SK-N-MC (cell line): Measurements from ENCODE around the gene CIRBP.

Experiments used
- EZH2 ChIP-seq: fragments of 200-600 bp; sonication (generic); IDR thresholded peaks from one replicate; pipeline ENCODE4 v1.6.1; 2017; ENCODE audit warnings: antibody characterized with exemption
- FOXP2 ChIP-seq: optimal IDR thresholded peaks from 2 replicates; pipeline ENCODE3; 2011; ENCODE audit warnings: mild to moderate bottlenecking, moderate library complexity; ENCODE audit not compliant: insufficient read depth; ENCODE audit errors: extremely low read length, control extremely low read depth
- POLR2AphosphoS5 ChIP-seq: IDR thresholded peaks from 2 replicates; pipeline ENCODE4 v1.6.1; 2012; ENCODE audit warnings: mild to moderate bottlenecking, low read depth, low read length, borderline replicate concordance

DNA sequence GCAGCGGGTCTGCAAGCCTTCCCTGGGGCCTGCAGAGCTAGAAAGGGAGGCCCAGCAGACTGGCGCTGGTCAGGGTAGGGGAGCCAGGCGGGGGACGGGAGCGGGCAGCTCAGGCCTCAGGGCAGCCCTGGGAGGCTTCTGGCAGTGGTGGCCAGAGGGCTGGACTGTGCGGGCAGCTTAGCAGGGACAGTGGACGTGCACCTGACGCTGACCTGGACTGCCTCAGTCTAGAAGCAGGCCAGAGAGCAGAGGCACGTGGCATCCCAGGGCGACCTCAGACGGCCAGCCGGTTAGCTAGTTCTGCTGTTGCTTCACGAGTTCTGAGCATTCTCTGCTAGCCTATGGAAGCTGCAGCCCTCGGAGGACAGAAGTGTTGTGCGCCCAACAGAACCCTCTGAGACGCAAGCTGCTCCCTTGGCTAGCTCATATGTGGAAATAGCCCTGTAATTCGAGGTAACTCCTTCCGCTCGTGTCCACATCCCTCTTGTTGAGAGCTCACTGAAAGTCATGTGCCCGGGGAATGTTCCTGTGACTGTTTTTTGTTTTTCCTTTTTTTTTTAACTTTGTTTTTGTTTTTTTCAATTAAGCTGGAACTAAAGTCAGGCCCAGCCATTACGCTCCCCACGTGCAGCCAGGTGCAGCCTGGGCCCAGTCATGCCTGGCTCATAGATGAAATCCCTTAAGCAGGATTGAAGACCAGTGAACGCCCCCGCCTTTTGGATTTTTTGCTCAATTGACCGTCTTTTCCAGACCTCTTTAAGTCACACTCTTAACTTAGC is 4.3 kb downstream of the CIRBP start:
- TF ChIP-seq FOXP2 = no peak
- no peak for TF ChIP-seq EZH2
- no peak; the same call in none of the 2 replicates for TF ChIP-seq POLR2AphosphoS5
